ENCODE data around the gene DLK1.

GRCh38 chr14:100769035-100769939 is 42.6 kb downstream of the DLK1 start:
- TF ChIP-seq RAD21 (conservative IDR thresholded peaks at IDR 0.05 in 1 of 2, IDR thresholded peaks at IDR 0.05 in 1 of 2) (no peak), CTCF (IDR thresholded peaks at IDR 0.05) (no peak)

Data from A549 (cell line).